Naive thymus-derived CD4-positive, alpha-beta T cell (primary cell): Measurements from ENCODE around the gene FGD2. TPM values are rescaled to one million over a fixed set of nuclear protein-coding genes. Genes with fewer than 3 reads are reported as not detected.

ENCODE experiments used
- ATAC-seq: fragments of 150-1000 bp; cut with Tn5 transposase; 2 replicates; pipeline ENCODE4 v1.10.0; 2021; ENCODE audit warnings: mild to moderate bottlenecking, moderate library complexity
- CTCF ChIA-PET: fragments of 350-600 bp; sonication (Branson Sonifier 250); formaldehyde crosslinking; loops from one replicate; lab custom pipeline; 2021; ENCODE audit warnings: antibody characterized with exemption; lab: Charles Lee
- POLR2A ChIA-PET: fragments of 350-600 bp; sonication (Branson Sonifier 250); formaldehyde crosslinking; loops from one replicate; lab custom pipeline; 2021; ENCODE audit warnings: antibody characterized with exemption, inconsistent platforms; lab: Charles Lee
- DNase-seq, 9 donors: peaks; one replicate each; pipeline versions ENCODE4 v3.0.0 to v3.0.0-alpha.2; 2020 to 2022; ENCODE audit warnings: mixed read lengths in 1 of 9
- H3K27ac ChIP-seq: one replicate; pipeline ENCODE4 v1.7.0; 2013; ENCODE audit warnings: mild to moderate bottlenecking, low read depth, low read length, moderate library complexity
- H3K27me3 ChIP-seq, 2 donors: one replicate each; pipeline ENCODE4 v1.7.0; 2013; ENCODE audit warnings: low read length in 2 of 2, mild to moderate bottlenecking in 2 of 2, moderate library complexity in 2 of 2; ENCODE audit not compliant: control insufficient read depth in 2 of 2, insufficient read depth in 2 of 2
- H3K36me3 ChIP-seq, 3 experiments: 1 replicate in 2 of 3; 2 replicates in 1 of 3; pipeline ENCODE4 v1.7.0; 2013; ENCODE audit warnings: low read length in 3 of 3, mild to moderate bottlenecking in 3 of 3, moderate library complexity in 1 of 3; ENCODE audit not compliant: insufficient read depth in 3 of 3, control insufficient read depth in 2 of 3
- H3K4me1 ChIP-seq, 2 donors: one replicate each; pipeline ENCODE4 v1.7.0; 2013; ENCODE audit warnings: low read length in 2 of 2, mild to moderate bottlenecking in 2 of 2, moderate library complexity in 1 of 2; ENCODE audit not compliant: control insufficient read depth in 2 of 2, insufficient read depth in 2 of 2
- H3K4me3 ChIP-seq: 2 replicates; pipeline ENCODE4 v1.7.0; 2013; ENCODE audit warnings: mild to moderate bottlenecking, low read length
- H3K9me3 ChIP-seq, 3 experiments: 1 replicate in 2 of 3; 2 replicates in 1 of 3; pipeline ENCODE4 v1.7.0; 2013; ENCODE audit warnings: low read length in 3 of 3; ENCODE audit not compliant: control insufficient read depth in 2 of 3
- H3K27ac Mint-ChIP-seq, 9 donors: one replicate each; pipeline ENCODE4 v1.8.0; 2020 to 2022; ENCODE audit warnings: mixed read lengths in 9 of 9, mild to moderate bottlenecking in 8 of 9, moderate library complexity in 5 of 9, inconsistent platforms in 2 of 9
- H3K27me3 Mint-ChIP-seq, 5 donors: one replicate each; pipeline ENCODE4 v1.8.0; 2021 to 2022; ENCODE audit warnings: mixed read lengths in 5 of 5, mild to moderate bottlenecking in 1 of 5
- H3K36me3 Mint-ChIP-seq, 5 donors: one replicate each; pipeline ENCODE4 v1.8.0; 2020 to 2022; ENCODE audit warnings: mixed read lengths in 5 of 5, mild to moderate bottlenecking in 3 of 5, inconsistent platforms in 1 of 5
- H3K4me1 Mint-ChIP-seq, 7 donors: one replicate each; pipeline ENCODE4 v1.8.0; 2020 to 2022; ENCODE audit warnings: mixed read lengths in 7 of 7, mild to moderate bottlenecking in 3 of 7, inconsistent platforms in 1 of 7
- H3K4me3 Mint-ChIP-seq, 10 donors: one replicate each; pipeline ENCODE4 v1.8.0; 2020 to 2022; ENCODE audit warnings: mild to moderate bottlenecking in 10 of 10, mixed read lengths in 10 of 10, moderate library complexity in 6 of 10, inconsistent platforms in 2 of 10
- H3K9me3 Mint-ChIP-seq, 11 donors: one replicate each; pipeline ENCODE4 v1.8.0; 2020 to 2022; ENCODE audit warnings: mixed read lengths in 11 of 11, mild to moderate bottlenecking in 4 of 11, inconsistent platforms in 1 of 11, moderate library complexity in 1 of 11
- intact Hi-C, 2 donors: fragments of 100-400 bp; cut with micrococcal nuclease; formaldehyde crosslinking; loops; one replicate each; pipeline ENCODE4 v1.15.1; 2023
- polyA plus RNA-seq, 2 donors: library from polyadenylated mRNA; unstranded; fragments of 300-500 nt; fragmentation: Illumina TruSeq; gene quantifications; one replicate each; pipeline ENCODE4 v1.2.3, GENCODE V29; 2021
- total RNA-seq, 6 experiments: library from RNA in 5 of 6; stranded (reverse) in 5 of 6; gene quantifications; 1 replicate in 5 of 6; 2 replicates in 1 of 6; pipeline ENCODE4 v1.2.3 and lab custom pipeline; 2021 to 2026

The FGD2 gene
- total and polyA plus RNA-seq, 7 experiments from 2014 or later, result 0.25 to 71.9 (median 1.6) TPM

DNA sequence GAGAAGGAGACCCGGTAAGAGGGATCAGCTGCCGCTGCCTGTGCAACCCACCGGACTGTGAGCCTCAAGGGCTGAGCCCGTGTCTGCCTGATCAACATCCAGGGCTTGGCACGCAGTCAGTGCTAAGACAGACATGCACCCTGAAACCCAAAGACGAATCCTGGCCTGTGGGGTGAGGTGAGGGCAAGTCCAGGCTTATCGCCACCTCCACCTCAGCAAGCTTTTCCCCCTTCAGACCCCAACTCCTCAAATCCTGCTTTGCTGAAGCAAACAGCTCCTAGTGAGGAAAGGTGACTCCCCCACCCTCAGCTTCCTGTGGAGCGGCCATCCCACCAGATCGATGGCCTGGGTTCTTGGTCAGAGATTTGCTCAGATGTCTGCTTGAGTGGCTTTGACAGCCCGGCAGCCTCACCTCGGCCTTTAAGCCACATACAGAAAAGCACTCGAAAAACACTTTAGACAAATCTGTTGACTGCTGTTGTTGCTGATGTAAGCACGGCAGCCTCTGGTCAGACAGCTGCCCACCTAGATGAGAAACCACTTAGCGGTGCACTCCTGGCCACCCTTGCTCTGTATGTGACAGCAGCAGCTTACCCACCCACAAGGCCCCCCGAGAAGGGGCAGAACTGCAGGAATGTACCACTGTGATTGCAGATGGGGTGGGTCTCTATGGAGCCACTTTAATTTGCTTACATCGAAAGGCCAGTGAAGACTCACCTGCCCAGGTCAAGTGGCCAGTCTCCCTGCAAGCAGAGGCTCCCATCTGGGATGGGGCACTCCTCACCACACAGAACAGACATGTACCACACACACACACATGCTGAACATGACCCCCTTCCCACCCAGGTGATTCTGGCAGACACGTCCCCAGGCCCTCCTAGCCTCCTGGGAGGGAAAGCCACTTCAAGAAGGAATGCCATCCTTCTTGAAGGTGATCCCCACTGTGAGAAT lies 34.3 kb upstream of the FGD2 start:
- Mint-ChIP-seq H3K4me1 (peaks cover 0 to 4% (median 0%) of the 10 kb centered on the region in 7 donors), H3K9me3 (no peaks in the 10 kb centered on the region), H3K36me3 (peaks cover 4 to 67% (median 14%) of the 10 kb centered on the region in 5 donors), H3K4me3 (no peak overlapping the region), H3K27ac (peak overlapping the region in 2 of 9 donors; percentile 67 to 77), H3K27me3 (no peaks in the 10 kb centered on the region)
- ChIA-PET POLR2A (no interaction called here), CTCF (no interaction called here)
- Histone ChIP-seq H3K4me3 (no peak overlapping the region), H3K36me3 (peaks cover 50 to 93% (median 64%) of the 10 kb centered on the region in 3 experiments), H3K27me3 (no peaks in the 10 kb centered on the region), H3K9me3 (no peaks in the 10 kb centered on the region), H3K27ac (no peak overlapping the region), H3K4me1 (no peaks in the 10 kb centered on the region)
- DNase-seq (no peak), ATAC-seq (no peak)
- intact Hi-C loops, result no loop called here

DNA sequence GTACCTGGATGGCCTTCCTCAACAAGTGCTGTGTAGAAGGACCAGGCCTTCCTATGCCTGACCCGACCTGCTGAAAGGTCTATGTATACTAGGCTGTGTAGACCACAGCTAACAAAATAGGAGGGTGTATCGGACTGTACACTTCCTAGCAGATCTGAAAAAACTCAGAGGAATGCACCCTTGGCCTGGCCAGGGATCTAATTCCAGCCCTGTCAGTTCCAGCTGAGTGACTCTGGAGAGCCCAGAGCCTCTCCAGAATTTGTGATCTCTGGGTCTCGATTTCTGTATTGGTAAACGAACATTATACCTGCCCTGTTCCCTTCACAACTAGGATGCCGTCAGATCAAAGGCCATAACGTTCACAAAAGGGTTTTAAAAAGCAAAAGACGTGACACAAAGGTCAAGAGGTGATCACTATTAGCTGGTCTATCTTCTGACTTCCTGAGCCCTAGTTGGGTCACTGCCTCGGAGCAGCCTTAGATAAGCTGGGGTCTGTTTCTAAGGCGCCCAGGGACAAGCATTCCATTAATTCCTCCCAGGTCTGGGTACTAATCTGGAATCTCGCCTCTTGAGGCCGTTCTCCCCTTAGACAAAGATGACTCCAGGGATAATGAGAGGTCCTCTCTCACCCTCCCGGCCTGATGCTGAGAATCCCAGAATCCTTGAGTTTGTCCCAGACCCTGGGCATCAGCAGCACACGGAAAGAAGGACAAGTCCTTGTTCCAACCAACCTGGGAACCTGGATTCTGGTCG lies 33.4 kb upstream of the FGD2 start:
- Mint-ChIP-seq H3K4me1 (peaks cover 0 to 4% (median 0%) of the 10 kb centered on the region in 7 donors), H3K36me3 (peaks cover 4 to 71% (median 16%) of the 10 kb centered on the region in 5 donors), H3K9me3 (no peaks in the 10 kb centered on the region), H3K27ac (peak overlapping the region in 4 of 9 donors; percentile 38 to 77 (median 66)), H3K4me3 (no peak overlapping the region), H3K27me3 (no peaks in the 10 kb centered on the region)
- intact Hi-C loops, result no loop called here
- no peak overlapping the region for H3K4me3 ChIP-seq
- H3K27ac ChIP-seq, result no peak overlapping the region
- POLR2A ChIA-PET, result no interaction called here
- peaks cover 50 to 100% (median 72%) of the 10 kb centered on the region in 3 experiments for H3K36me3 ChIP-seq
- DNase-seq, result no peak
- H3K27me3 ChIP-seq, result no peaks in the 10 kb centered on the region
- H3K4me1 ChIP-seq, result no peaks in the 10 kb centered on the region
- no peak for ATAC-seq
- CTCF ChIA-PET, result interaction anchor here (0.5 kb wide), 1 partner anchor 212 kb away, joined by 3 read pairs; no protein-coding TSS in a partner anchor
- no peaks in the 10 kb centered on the region for H3K9me3 ChIP-seq

DNA sequence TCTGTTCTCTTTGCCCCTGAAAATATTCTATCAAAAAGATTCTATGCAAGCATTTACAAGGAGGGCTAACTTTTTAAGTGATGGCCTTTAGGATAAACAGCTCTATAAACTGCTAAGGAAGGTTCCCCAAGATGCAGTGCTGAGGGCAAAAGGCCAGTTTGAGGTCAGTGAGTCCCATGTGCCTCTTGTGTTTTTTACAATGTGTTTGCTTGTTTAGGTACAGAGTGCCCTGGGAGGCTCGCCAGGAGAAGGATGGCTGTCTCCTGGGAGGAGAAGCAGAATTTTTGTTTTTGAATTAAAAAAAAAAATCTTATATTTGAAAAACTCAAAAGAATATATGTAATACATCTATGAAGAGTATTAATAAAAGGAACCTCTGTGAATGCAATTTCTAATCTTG lies 32.3 kb upstream of the FGD2 start:
- no peaks in the 10 kb centered on the region for H3K9me3 Mint-ChIP-seq
- ATAC-seq (no peak), DNase-seq (no peak)
- no peaks in the 10 kb centered on the region for H3K27me3 ChIP-seq
- peaks cover 54 to 100% (median 74%) of the 10 kb centered on the region in 3 experiments for H3K36me3 ChIP-seq
- no peaks in the 10 kb centered on the region for H3K9me3 ChIP-seq
- no peaks in the 10 kb centered on the region for H3K27me3 Mint-ChIP-seq
- ChIA-PET POLR2A (interaction anchor here (1.4 kb wide), 1 partner anchor 13 kb away, joined by 3 read pairs; the partner anchor contains the start of gene MTCH1), CTCF (no interaction called here)
- intact Hi-C loops, result no loop called here
- no peak overlapping the region for H3K27ac ChIP-seq
- H3K27ac Mint-ChIP-seq, result peak overlapping the region in 1 of 9 donors; percentile 68
- H3K4me3 Mint-ChIP-seq, result no peak overlapping the region
- peaks cover 0 to 7% (median 0%) of the 10 kb centered on the region in 7 donors for H3K4me1 Mint-ChIP-seq
- no peaks in the 10 kb centered on the region for H3K4me1 ChIP-seq
- H3K4me3 ChIP-seq, result no peak overlapping the region
- H3K36me3 Mint-ChIP-seq, result peaks cover 4 to 72% (median 18%) of the 10 kb centered on the region in 5 donors

DNA sequence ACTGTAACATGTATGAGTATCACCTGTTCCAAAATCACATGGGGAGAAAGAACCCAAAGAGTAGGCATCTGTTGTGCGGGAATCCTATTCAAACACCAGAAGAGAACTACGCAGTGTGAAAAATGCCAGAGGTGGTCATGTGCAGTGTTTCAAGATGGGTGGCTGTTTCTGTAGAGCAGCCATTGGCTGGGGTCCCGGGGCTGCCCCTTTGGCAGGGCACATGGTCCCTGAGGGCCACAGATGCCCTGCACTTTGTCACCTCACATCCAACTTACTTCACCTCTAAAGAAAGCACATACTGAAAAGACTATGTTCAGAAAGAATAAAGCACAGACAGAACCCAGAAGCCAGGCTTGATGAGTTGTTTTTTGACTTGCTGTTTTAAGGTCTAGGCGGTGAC lies 31.8 kb upstream of the FGD2 start:
- no peak for DNase-seq
- intact Hi-C loops, result no loop called here
- Mint-ChIP-seq H3K4me1 (peaks cover 0 to 7% (median 0%) of the 10 kb centered on the region in 7 donors), H3K36me3 (peaks cover 4 to 68% (median 15%) of the 10 kb centered on the region in 5 donors), H3K27ac (peak overlapping the region in 2 of 9 donors; percentile 68 to 72), H3K9me3 (no peaks in the 10 kb centered on the region), H3K27me3 (no peaks in the 10 kb centered on the region), H3K4me3 (no peak overlapping the region)
- H3K27ac ChIP-seq, result no peak overlapping the region
- H3K27me3 ChIP-seq, result no peaks in the 10 kb centered on the region
- H3K4me1 ChIP-seq, result no peaks in the 10 kb centered on the region
- ChIA-PET POLR2A (interaction anchor here (1.4 kb wide), 1 partner anchor 12 kb away, joined by 3 read pairs; the partner anchor contains the start of gene MTCH1), CTCF (interaction anchor here (0.8 kb wide), 1 partner anchor 48 kb away, joined by 3 read pairs; no protein-coding TSS in a partner anchor)
- ATAC-seq, result no peak
- H3K9me3 ChIP-seq, result no peaks in the 10 kb centered on the region
- H3K36me3 ChIP-seq, result peaks cover 52 to 100% (median 69%) of the 10 kb centered on the region in 3 experiments
- no peak overlapping the region for H3K4me3 ChIP-seq

DNA sequence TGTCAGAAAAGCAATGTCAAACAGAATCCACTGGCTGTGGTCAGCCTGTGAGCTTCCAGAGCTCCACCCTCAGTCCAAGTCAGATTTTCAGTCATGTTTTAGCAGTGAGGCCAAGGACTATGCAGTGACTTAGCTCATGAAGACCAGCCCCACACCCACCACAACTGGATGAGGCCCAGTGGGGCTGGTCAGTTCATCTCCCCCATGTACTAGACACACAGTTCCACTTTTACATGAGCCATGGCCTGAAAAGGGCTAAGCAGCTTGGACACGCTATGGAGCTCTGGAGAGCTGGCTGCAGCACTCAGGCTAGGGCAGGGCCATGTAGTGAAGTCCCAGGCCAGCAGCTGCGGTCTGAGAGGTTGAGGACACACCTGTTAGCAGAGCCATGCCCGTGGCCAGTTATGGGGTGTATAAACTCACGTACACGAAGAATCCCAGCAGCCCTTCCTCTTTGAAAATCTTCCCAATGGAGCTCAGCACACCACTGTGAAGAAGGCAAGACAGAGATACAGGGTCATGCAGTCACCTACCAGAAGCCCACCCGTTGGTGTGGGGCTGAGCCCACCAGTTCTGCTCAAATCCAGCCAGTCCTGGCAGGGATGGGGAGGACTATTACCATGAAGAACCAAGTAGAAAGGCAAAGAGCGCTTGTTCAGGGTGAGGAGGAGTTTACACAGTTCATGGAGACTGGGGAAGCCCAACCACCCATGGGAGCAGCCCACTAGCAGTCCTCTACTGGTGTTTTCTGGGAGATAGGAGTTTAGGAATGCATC lies 30.0 kb upstream of the FGD2 start:
- peaks cover 0 to 19% (median 15%) of the 10 kb centered on the region in 7 donors for H3K4me1 Mint-ChIP-seq
- no peaks in the 10 kb centered on the region for H3K27me3 Mint-ChIP-seq
- ChIA-PET CTCF (interaction anchor here (1.8 kb wide), 1 partner anchor 90 kb away, joined by 5 read pairs; the partner anchor contains the start of gene C6orf89), POLR2A (no interaction called here)
- H3K4me1 ChIP-seq, result peaks cover 0 to 3% of the 10 kb centered on the region in 2 donors
- intact Hi-C loops, result no loop called here
- H3K27ac Mint-ChIP-seq, result peak overlapping the region in 1 of 9 donors; percentile 23
- H3K36me3 Mint-ChIP-seq, result peaks cover 0 to 58% (median 21%) of the 10 kb centered on the region in 5 donors
- H3K36me3 ChIP-seq, result peaks cover 40 to 82% (median 60%) of the 10 kb centered on the region in 3 experiments
- no peaks in the 10 kb centered on the region for H3K9me3 Mint-ChIP-seq
- no peaks in the 10 kb centered on the region for H3K9me3 ChIP-seq
- H3K27me3 ChIP-seq, result no peaks in the 10 kb centered on the region
- ATAC-seq, result no peak
- H3K4me3 ChIP-seq, result no peak overlapping the region
- DNase-seq, result no peak
- no peak overlapping the region for H3K4me3 Mint-ChIP-seq
- H3K27ac ChIP-seq, result no peak overlapping the region

DNA sequence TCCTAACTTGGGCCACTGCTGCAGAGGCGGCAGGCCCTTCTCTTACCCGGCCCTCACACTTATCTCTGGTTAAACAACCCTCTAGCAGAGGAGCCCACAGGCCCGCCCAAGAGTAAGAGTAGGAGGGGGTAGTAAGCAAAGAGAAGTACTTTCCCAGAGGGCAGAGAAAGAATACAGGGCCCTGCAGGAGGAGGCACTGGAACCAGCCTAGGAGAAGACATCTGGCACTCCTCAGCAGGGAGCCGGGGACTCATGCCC lies 29.5 kb upstream of the FGD2 start:
- Histone ChIP-seq H3K27me3 (no peaks in the 10 kb centered on the region), H3K9me3 (no peaks in the 10 kb centered on the region), H3K27ac (no peak overlapping the region), H3K36me3 (peaks cover 35 to 82% (median 56%) of the 10 kb centered on the region in 3 experiments), H3K4me1 (peaks cover 0 to 3% of the 10 kb centered on the region in 2 donors), H3K4me3 (no peak overlapping the region)
- Mint-ChIP-seq H3K36me3 (peaks cover 0 to 61% (median 21%) of the 10 kb centered on the region in 5 donors), H3K27me3 (no peaks in the 10 kb centered on the region), H3K27ac (peak overlapping the region in 1 of 9 donors; percentile 22), H3K9me3 (no peaks in the 10 kb centered on the region), H3K4me1 (peaks cover 0 to 24% (median 19%) of the 10 kb centered on the region in 7 donors), H3K4me3 (no peak overlapping the region)
- intact Hi-C loops, result no loop called here
- ATAC-seq (no peak), DNase-seq (no peak)
- POLR2A ChIA-PET, result no interaction called here
- CTCF ChIA-PET, result interaction anchor here (1.8 kb wide), 1 partner anchor 90 kb away, joined by 5 read pairs; the partner anchor contains the start of gene C6orf89
